ENCODE measurements around the gene DNAH3.
"Not testable (repeated sequence)": the region's sequence is repeated elsewhere in the genome, so short reads cannot be mapped to it uniquely, and the experiment has no call there.

DNAH3 gene

GRCh38 chr16:21070564-21070963 lies 80.1 kb downstream of the DNAH3 start:
- no peak for DNase-seq (ENCODE audit: low read depth in 2 of 2)

DNA sequence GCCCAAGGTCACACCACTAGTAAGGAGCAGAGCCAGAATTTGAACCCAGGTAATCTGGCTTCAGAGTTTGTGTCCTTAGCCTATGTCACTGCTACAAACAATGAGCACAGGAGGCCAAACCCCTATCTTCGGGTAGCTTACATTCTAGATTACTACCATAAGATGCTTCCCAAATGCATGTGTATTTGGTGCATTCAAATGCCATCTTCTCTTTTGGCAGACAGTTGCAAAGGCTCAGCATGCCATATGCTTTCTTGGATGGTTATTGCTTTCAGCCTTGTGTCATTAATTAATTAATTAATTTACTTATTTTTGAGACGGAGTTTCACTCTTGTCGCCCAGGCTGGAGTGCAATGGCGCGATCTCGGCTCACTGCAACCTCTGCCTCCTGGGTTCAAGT lies 80.7 kb downstream of the DNAH3 start:
- DNase-seq (ENCODE audit: low read depth in 2 of 2): no peak

GRCh38 chr16:21064203-21064602 lies 86.4 kb downstream of the DNAH3 start:
- no peak for DNase-seq (ENCODE audit: low read depth in 2 of 2)

- not testable (repeated sequence) for DNase-seq (ENCODE audit: low read depth in 2 of 2)
Observed at GRCh38 chr16:21063314-21063713, 87.3 kb downstream of the DNAH3 start.

DNA sequence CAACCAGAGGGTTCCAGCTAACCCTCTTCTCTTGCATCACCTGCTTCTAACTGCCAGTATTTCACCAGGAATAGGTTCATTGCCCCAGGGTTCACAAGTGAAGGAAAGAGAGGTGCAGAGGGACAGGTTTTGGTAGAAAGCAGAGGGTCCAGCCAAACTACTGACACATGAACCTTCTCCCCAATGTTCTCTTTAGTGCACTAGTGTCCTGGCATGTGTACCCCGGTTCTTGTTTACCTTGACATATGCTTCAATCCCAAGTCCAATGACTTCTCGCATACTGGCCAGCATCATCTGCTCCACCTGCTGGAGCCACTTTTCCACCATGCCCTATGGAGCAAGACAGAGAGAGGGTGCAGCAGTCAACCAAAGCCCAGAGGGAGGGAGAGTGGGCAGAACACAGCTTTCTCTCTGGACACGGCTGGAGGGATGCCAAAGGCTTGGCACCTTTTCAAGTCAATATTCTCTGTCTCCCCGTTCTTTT lies 90.6 kb downstream of the DNAH3 start:
- no peak for DNase-seq (ENCODE audit: low read depth in 2 of 2)

GRCh38 chr16:21057875-21058274 lies 92.8 kb downstream of the DNAH3 start:
- DNase-seq (ENCODE audit: low read depth in 2 of 2): no peak

DNA sequence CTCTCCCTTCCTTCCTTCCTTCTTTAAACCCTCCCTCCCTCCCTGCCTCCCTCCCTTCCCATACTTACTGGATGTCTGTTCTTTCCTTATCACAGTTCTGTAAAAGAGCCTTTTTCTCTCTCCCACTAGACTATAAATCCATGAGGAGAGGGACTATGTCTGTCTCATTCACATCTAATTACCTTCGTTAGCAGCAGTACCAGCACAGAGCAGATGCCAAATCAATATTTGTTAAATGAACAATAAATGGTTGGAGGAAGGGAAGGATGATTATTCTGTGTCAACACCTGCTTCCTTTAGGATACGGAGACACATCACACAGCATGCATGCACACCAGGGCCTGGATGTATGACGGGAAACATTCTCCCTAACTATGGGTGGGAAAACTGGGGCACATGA lies 94.2 kb downstream of the DNAH3 start:
- DNase-seq (ENCODE audit: low read depth in 2 of 2): no peak

DNA sequence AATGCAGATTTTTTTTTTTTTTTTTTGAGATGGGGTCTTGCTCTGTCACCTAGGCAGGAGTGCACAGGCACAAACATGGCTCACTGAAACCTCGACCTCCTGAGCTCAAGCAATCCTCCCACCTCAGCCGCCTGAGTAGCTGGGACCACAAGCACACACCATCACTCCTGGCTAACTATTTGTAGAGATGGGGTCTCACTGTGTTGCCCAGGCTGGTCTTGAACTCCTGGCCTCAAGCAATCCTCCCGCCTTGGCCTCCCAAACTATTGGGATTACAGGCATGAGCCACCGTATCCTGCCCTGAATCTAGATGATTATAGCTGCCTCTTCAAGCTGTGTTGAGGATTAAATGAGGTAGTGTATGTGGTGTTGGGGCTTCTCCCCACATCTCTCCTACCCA lies 94.9 kb downstream of the DNAH3 start:
- not testable (repeated sequence) for DNase-seq (ENCODE audit: low read depth in 2 of 2)

- DNase-seq (ENCODE audit: low read depth in 2 of 2): no peak
Observed at GRCh38 chr16:21053590-21053989, 97.1 kb downstream of the DNAH3 start.

GRCh38 chr16:21048091-21048912 lies 102.3 kb downstream of the DNAH3 start:
- DNase-seq (ENCODE audit: low read depth in 2 of 2): not testable (repeated sequence)

DNA sequence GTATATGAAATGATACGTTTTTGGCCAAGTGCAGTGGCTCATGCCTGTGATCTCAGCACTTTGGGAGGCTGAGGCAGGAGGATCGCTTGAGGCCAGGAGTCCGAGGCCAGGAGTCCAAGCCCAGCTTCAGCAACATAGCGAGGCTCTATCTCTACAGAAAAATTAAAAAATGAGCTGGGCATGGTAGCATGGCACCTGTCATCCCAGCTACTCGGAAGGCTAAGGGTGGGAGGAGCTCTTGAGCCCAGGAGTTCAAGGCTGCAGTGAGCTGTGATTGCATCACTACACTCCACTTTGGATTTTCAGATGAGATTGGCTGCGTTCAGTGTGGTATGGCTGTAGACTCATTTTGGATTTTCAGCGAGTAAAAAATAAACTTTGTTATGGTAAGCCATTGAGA lies 112.4 kb downstream of the DNAH3 start:
- DNase-seq (ENCODE audit: low read depth in 2 of 2): no peak

- no peak for DNase-seq (ENCODE audit: low read depth in 2 of 2)
Observed at GRCh38 chr16:21037736-21038135, 112.9 kb downstream of the DNAH3 start.

- no peak for DNase-seq (ENCODE audit: low read depth in 2 of 2)
Observed at GRCh38 chr16:21037168-21037567, 113.5 kb downstream of the DNAH3 start.

DNA sequence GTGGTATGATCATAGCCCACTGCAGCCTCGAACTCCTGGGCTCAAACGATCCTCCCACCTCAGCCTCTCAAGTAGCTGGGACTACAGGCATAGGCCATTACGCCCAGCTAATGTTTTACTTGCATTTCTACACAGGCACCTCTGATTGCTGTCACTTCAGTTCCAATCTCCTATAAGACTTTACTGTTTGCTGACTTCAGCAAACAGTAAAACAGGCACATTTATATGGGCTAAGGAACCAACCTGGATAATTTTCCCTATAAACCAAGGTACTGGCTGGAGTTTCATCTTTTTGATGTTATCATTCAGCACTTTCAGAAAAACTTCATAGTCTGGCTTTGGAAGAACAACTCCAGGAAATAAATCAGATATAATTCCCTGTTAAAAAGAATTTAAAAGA lies 114.2 kb downstream of the DNAH3 start:
- DNase-seq (ENCODE audit: low read depth in 2 of 2): no peak

GRCh38 chr16:21033704-21034103 lies 116.9 kb downstream of the DNAH3 start:
- DNase-seq (ENCODE audit: low read depth in 2 of 2): no peak

- no peak for DNase-seq (ENCODE audit: low read depth in 2 of 2)
Observed at GRCh38 chr16:21033264-21033663, 117.4 kb downstream of the DNAH3 start.

- DNase-seq (ENCODE audit: low read depth in 2 of 2): no peak
Observed at GRCh38 chr16:21028728-21029127, 121.9 kb downstream of the DNAH3 start.

- DNase-seq (ENCODE audit: low read depth in 2 of 2): no peak
Observed at GRCh38 chr16:21026846-21027245, 123.8 kb downstream of the DNAH3 start.

DNA sequence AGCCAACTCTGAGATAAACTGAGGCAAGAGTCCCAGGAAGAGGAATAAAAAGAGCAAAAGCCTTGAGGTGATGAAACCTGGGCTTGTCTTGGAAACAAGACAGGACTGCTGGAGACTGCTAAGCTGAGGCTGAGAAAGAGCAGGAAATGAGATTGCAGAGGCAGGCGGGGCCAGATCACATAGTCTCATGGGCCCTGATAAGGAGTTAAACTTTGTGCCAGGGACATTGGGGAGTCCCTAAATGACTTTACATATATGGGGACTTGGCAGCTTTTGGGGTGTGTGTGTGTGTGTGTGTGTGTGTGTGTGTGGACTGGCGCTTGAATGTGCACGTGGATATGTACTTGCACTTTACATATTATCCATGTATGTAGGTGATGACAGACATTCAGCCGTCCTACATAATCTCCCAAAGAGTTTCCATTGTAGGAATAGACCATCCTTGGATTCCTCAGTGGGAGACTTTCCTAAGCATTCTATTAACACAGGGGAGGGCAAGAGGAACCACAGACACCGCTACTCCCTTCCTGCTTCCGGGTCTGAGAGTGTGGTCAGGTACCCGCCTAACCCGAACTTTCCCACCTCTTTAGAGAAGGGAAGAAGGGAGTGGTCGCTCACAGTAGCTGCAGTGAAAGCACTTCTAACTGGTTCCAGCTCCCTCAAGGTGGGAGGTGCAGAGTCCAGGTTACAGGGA lies 127.0 kb downstream of the DNAH3 start:
- DNase-seq (ENCODE audit: low read depth in 2 of 2): no peak

GRCh38 chr16:21021316-21021715 lies 129.3 kb downstream of the DNAH3 start:
- DNase-seq (ENCODE audit: low read depth in 2 of 2): no peak

DNA sequence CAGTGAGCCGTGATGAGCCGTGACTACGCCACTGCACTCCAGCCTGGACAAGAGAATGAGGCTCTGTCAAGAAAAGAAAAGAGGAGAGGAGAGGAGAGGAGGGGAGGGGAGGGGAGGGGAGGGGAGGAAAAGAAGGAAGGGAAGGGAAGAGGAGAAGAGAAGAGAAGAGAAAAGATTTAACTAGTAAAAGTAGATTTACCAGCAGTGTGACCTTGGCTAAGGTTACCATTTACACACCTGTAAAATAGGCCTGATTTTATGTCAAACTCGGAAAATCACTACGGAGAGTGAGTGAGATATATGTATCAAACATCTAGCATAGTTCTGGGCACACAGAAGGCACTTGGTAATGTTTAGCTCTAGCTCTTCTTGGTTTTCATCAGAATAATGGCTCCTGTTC lies 140.8 kb downstream of the DNAH3 start:
- no peak for DNase-seq (ENCODE audit: low read depth in 2 of 2)

GRCh38 chr16:21005008-21005407 lies 145.6 kb downstream of the DNAH3 start:
- DNase-seq (ENCODE audit: low read depth in 2 of 2): no peak

DNA sequence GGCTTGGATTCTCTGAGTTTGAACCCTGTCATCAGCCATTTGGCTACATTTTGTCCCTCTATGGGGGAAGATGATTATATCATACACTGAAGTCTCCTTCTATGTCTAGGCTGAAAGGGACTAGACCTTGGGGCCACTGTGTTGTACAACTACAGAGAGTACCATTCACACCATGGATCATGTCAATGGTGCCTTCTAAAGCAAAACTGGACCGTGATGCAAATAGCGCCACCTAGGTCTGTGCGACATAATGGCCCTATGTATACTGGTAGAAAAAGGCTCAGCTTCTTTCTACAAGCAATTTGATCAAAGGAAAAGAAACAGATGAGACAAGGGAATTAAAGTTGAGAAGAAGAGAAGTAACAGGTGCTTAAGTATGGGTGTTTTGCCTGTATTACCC lies 149.4 kb downstream of the DNAH3 start:
- DNase-seq (ENCODE audit: low read depth in 2 of 2): no peak

All from stimulated activated CD8-positive, alpha-beta memory T cell treated with anti-CD3 and anti-CD28 coated beads, Interleukin-15, amount 100 ng/mL, for 48 hours (primary cell).